Measurements from ENCODE around the gene CNDP2. TPM values are rescaled to one million over a fixed set of nuclear protein-coding genes. Genes with fewer than 3 reads are reported as not detected.

CNDP2 gene
- total RNA-seq, 1 donor from 2014 or later: 52.5 TPM

GRCh38 chr18:74529378-74529777 lies 33.2 kb downstream of the CNDP2 start:
- Histone ChIP-seq H3K27ac (no peak overlapping the region), H3K27me3 (no peaks in the 10 kb centered on the region), H3K4me1 (no peaks in the 10 kb centered on the region), H3K4me3 (no peak overlapping the region), H3K36me3 (no peaks in the 10 kb centered on the region), H3K9me3 (no peaks in the 10 kb centered on the region)
- DNase-seq (ENCODE audit: extremely low spot score in 2 of 2): no peak
- intact Hi-C loops (cut with DNase I): no loop called here
- no peak for TF ChIP-seq CTCF (IDR thresholded peaks at IDR 0.05)
- no peak for TF ChIP-seq POLR2A (IDR thresholded peaks at IDR 0.05)
- no peak for TF ChIP-seq POLR2AphosphoS5 (IDR thresholded peaks at IDR 0.05; ENCODE audit: insufficient read depth in 1 of 2, low read depth in 1 of 2)

DNA sequence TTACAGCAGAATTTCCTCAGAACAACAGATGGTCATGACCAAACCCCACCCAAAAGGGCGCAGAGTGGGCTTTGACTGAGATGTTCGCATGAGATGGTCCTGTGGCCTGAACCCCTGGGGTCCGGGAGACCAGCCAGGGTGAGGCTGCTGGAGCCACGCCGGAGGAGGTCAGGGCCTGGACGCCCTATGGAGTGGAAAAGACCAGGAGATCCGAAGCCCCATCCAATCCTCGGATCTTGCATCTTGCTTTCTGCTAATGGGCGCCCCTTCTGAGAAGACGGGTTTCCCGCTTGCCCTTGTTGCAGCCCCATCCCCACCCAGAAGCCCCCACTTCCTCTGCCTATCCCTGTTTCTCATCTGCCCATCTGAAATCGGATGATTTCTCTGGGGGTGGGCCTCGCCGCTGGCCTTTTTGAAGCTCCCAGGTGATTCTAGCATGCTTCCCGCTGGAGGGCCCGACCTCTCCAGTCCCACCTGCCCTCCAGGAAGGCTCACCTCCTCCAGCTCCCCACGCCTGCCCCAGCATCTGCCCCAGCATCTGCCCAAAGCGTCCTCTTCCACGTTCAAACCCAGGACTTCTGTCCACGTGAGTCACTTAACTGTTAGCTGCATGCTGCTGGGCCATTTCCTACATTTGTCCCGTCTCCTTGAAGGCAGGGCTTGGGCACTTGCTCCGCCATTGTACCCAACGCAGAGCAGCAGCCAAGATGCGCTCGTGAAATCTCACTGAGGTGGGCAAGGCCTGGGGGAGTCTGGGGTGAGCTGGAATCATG lies 33.8 kb downstream of the CNDP2 start:
- DNase-seq (ENCODE audit: extremely low spot score in 2 of 2): no peak
- Histone ChIP-seq H3K4me3 (no peak overlapping the region), H3K4me1 (no peaks in the 10 kb centered on the region), H3K9me3 (no peaks in the 10 kb centered on the region), H3K36me3 (no peaks in the 10 kb centered on the region), H3K27ac (no peak overlapping the region), H3K27me3 (no peaks in the 10 kb centered on the region)
- intact Hi-C loops (cut with DNase I): no loop called here
- TF ChIP-seq POLR2AphosphoS5 (IDR thresholded peaks at IDR 0.05; ENCODE audit: insufficient read depth in 1 of 2, low read depth in 1 of 2): no peak
- TF ChIP-seq POLR2A (IDR thresholded peaks at IDR 0.05): no peak
- TF ChIP-seq CTCF (IDR thresholded peaks at IDR 0.05): no peak

GRCh38 chr18:74530584-74530862 lies 34.4 kb downstream of the CNDP2 start:
- H3K4me1 ChIP-seq: no peaks in the 10 kb centered on the region
- no peak for DNase-seq (ENCODE audit: extremely low spot score in 2 of 2)
- no peaks in the 10 kb centered on the region for H3K36me3 ChIP-seq
- no peak overlapping the region for H3K4me3 ChIP-seq
- no peaks in the 10 kb centered on the region for H3K27me3 ChIP-seq
- intact Hi-C loops (cut with DNase I): no loop called here
- H3K27ac ChIP-seq: no peak overlapping the region
- no peaks in the 10 kb centered on the region for H3K9me3 ChIP-seq
- TF ChIP-seq CTCF (IDR thresholded peaks at IDR 0.05): no peak
- no peak for TF ChIP-seq POLR2A (IDR thresholded peaks at IDR 0.05)
- no peak for TF ChIP-seq POLR2AphosphoS5 (IDR thresholded peaks at IDR 0.05; ENCODE audit: insufficient read depth in 1 of 2, low read depth in 1 of 2)

GRCh38 chr18:74531043-74531442 lies 34.9 kb downstream of the CNDP2 start:
- Histone ChIP-seq H3K9me3 (no peaks in the 10 kb centered on the region), H3K27me3 (no peaks in the 10 kb centered on the region), H3K36me3 (no peaks in the 10 kb centered on the region), H3K27ac (no peak overlapping the region), H3K4me1 (no peaks in the 10 kb centered on the region), H3K4me3 (no peak overlapping the region)
- DNase-seq (ENCODE audit: extremely low spot score in 2 of 2): no peak
- no peak for TF ChIP-seq POLR2AphosphoS5 (IDR thresholded peaks at IDR 0.05; ENCODE audit: insufficient read depth in 1 of 2, low read depth in 1 of 2)
- no peak for TF ChIP-seq CTCF (IDR thresholded peaks at IDR 0.05)
- no peak for TF ChIP-seq POLR2A (IDR thresholded peaks at IDR 0.05)
- intact Hi-C loops (cut with DNase I): no loop called here

GRCh38 chr18:74532511-74533025 lies 36.4 kb downstream of the CNDP2 start:
- TF ChIP-seq POLR2A (IDR thresholded peaks at IDR 0.05) (no peak), POLR2AphosphoS5 (IDR thresholded peaks at IDR 0.05; ENCODE audit: insufficient read depth in 1 of 2, low read depth in 1 of 2) (no peak), CTCF (IDR thresholded peaks at IDR 0.05) (no peak)
- Histone ChIP-seq H3K27me3 (no peaks in the 10 kb centered on the region), H3K4me3 (no peak overlapping the region), H3K27ac (no peak overlapping the region), H3K9me3 (no peaks in the 10 kb centered on the region), H3K4me1 (no peaks in the 10 kb centered on the region), H3K36me3 (no peaks in the 10 kb centered on the region)
- no peak for DNase-seq (ENCODE audit: extremely low spot score in 2 of 2)
- intact Hi-C loops (cut with DNase I): no loop called here

Measured in vagina (tissue), 2 donors.